ENCODE data around the gene PDE2A. TPM values are rescaled to one million over a fixed set of nuclear protein-coding genes. Genes with fewer than 3 reads are reported as not detected.

Gene PDE2A
- total RNA-seq, 1 donor from 2014 or later: 30.0 TPM

GRCh38 chr11:72669527-72669926, 4.7 kb downstream of the PDE2A start:
- intact Hi-C loops (cut with micrococcal nuclease): no loop called here
- ATAC-seq: peak; percentile 29
- DNase-seq: no peak

GRCh38 chr11:72668629-72669347, 5.4 kb downstream of the PDE2A start:
- intact Hi-C loops (cut with micrococcal nuclease): no loop called here
- ATAC-seq (no peak), DNase-seq (no peak)

DNA sequence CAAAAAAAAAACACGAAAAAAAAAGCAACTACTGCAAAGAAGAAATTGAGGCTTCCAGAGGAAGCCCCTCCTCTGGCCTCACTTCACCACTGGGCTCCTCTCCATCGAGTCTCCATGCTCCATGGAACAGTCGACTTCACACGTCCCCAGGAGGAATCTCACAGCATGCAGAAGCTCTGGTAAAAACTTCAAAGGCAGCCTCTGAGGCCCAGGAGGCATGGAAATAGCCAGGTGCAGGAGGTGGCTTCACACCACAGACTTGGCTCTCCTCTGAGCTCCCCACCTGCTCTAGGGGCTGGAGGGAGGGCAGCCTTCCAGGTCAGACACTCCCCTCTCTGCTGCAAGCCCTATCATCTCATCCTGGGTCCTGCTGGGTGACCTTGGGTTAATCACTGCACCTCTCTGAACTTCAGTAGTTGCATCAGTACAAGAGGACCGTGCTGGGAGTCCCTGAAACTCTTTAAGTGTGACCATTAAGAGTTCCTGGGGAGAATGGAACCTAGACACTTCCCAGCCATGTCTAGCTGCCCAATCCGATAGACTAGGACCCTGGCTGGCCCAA, 8.2 kb downstream of the PDE2A start:
- DNase-seq (no peak), ATAC-seq (no peak)
- intact Hi-C loops (cut with micrococcal nuclease): no loop called here

DNA sequence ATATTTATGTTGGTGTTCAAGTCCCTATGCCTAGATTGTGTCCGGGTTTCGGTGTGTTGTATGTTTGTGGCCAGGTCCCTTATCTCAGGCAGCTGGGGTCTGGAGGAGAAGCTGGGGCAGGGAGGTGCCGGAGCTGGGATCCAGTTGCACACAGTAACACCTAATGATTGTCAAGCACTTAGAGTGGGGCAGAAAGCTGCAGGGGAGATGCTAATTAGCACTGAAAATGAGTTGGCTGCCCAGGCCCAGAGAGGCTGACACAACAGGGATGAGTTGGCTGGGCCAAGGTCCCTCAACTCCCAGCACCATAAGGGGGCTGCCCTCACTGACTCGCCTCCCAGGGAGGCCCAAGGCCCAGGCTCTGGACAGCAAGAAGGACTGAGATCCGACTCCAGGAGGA, 12.2 kb downstream of the PDE2A start:
- intact Hi-C loops (cut with micrococcal nuclease): no loop called here
- ATAC-seq: no peak
- no peak for DNase-seq

GRCh38 chr11:72661486-72661885, 12.7 kb downstream of the PDE2A start:
- DNase-seq: no peak
- no peak for ATAC-seq
- intact Hi-C loops (cut with micrococcal nuclease): no loop called here

DNA sequence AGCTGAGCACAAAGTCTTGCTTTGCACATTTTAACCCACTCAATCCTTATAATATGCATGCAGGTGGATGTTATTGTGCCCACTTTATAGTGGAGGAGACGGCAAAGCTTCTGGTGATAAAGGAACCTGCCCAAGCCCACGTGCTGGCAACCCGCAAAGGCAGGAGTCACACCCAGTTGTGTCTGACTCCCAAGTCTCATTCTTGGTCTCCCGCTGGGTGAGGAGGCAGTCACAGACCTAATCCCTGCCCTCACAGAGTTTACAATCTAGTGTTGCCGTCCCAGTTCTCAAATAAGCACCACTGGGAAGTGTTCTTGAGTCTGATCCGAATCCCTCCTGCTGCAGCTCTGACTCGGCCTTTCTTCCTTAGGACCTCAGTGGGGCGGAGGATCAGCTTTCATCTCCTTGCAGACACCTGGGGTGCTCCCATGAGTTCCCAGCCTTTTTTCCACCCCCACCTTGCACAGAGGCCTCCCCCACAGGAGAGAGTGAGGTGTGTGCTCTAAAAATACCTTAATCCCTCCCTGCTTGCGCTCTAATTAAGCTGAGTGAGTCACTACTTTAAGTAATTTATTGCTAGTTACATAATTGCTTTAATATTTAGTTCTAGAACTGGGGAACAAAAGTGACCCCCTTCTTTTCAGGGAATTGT, 15.1 kb downstream of the PDE2A start:
- DNase-seq (no peak), ATAC-seq (no peak)
- intact Hi-C loops (cut with micrococcal nuclease): no loop called here

DNA sequence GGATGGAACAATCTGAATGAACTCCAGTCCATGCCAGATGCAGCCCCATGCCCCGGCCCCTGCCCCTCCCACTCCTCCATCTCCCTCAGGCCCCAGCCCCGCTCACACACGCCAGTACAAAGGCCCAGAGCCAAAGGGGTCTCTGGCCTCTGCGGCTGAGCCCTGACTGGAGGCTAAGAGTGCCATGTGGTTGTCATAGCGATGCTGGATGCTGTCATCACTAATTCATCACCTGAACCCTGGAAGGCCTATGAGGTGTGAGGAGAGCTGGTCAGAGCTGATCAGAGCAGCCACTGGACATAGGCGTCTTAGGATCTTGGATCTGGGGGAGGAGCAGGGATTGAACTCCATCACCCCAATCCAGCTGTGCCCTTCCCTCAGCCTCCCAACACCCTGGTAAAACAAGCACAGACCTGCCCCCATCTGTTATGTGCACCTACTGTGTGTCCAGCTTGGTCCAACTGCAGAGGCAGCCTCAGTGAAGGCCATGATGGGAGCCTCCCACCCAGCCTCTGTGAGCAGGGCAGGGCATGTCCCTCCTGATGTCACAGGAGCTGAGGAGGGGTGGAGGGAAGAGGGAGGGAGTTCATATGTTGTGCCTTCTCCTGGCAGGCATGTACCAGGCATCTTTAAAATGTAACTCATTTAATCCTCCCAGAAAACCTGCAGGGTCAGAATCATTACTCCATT, 16.7 kb downstream of the PDE2A start:
- intact Hi-C loops (cut with micrococcal nuclease): no loop called here
- ATAC-seq (no peak), DNase-seq (no peak)

DNA sequence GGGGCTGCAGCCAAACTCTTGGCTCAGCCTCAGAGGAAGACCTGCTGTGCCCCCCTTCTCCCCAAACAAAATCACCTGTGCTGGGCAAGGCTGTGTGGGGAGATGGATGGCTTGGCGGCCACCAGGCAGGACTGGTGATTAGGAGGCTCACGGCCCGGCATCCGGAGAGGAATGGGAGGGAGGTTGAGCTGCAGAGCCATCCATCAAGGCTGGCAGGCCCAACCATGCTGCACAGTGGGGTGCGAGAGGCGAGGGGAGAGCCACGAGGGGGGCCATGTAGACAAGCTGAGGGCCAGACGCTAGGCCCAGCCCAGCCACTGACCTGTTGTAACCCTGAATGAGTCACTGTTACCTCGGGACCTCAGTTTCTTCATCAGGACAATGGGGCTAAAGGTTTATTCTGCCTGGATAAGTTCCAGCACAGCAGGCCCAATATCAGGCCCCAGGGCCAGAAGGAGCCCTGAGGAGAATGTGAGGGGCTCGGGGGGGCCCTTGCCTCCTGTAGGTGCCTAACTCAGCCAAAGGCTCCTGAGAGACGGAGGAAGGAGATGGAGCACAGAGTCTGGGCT, 18.2 kb downstream of the PDE2A start:
- intact Hi-C loops (cut with micrococcal nuclease): no loop called here
- ATAC-seq (no peak), DNase-seq (no peak)

GRCh38 chr11:72655014-72655413, 19.2 kb downstream of the PDE2A start:
- DNase-seq: no peak
- intact Hi-C loops (cut with micrococcal nuclease): no loop called here
- ATAC-seq: no peak

- intact Hi-C loops (cut with micrococcal nuclease): no loop called here
- ATAC-seq (no peak), DNase-seq (no peak)
These were observed 20.6 kb downstream of the PDE2A start for GRCh38 chr11:72653649-72654048.

DNA sequence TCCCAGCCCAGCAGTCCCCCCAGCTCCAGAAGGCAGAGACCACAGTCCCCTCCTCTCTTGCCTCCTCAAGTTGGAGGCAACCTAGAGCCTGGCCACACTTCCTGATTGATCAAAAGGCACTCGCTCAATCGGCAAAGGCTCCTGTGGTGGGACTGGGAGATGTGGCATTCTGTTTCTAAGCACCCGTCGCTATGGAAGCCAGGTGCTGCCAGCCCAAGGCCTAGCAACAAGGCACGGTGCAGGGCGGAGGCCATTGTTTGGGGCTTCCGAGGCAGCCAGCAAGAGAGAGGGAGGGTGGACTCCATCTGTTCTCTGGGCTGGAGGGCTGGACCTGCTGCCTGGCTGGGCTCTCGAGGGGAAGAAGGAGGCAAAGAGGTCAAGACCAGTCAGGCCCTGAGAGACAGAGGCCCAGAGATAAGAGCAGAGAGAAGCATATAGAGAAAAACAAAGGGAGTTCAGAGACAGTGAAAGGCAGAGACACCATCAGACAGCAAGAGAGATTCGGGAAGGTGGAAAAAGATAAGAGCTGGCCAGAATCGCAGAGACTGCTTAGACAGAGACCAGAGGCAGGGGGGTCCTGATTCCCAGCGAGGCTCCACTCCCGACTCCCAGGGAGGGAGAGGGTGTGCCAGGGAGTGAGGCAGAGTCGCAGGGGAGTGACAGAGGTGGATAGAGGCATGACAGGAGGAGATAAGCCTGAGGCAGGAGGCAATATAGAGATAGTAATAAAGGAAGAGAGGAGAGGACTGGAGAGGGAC, 21.2 kb downstream of the PDE2A start:
- ATAC-seq (no peak), DNase-seq (no peak)
- intact Hi-C loops (cut with micrococcal nuclease): no loop called here

GRCh38 chr11:72652133-72652532, 22.1 kb downstream of the PDE2A start:
- intact Hi-C loops (cut with micrococcal nuclease): no loop called here
- DNase-seq: no peak
- no peak for ATAC-seq

GRCh38 chr11:72649215-72649976, 24.8 kb downstream of the PDE2A start:
- ATAC-seq: no peak
- no peak for DNase-seq
- intact Hi-C loops (cut with micrococcal nuclease): no loop called here

DNA sequence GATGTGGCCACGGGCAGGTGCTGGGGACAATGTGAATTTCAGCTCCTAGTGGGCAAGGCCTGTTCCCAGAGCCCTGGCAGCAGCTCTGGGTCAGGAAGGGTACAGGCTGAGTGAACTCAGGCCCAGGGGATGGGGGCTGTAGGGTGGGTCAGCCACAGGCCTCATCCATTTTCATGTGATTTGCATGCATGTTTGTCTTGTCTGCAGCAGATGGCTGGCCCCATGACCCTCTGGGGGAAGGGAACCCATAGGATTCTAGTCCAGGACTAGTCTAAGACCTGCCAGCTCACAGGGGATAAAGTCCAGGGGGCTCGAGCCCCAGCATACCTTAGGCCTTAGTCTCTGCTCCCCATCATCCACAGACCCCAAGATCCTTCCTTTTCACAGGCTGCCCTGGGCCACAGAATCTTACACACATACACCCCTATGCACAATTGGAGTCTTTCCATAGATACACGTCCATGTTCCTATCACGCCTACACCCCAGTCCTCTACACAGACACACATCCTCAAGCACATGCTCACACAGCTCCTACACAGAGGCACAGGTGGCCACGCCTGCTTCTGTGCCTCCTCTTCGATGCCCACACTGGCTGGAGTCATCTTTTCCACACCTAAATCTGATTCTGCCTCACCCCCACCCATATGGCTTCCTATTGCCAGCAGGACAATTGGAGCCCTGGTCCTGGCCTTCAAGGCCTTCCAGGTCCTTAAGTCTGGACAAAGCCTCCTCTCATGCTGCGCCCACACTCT, 25.7 kb downstream of the PDE2A start:
- DNase-seq (no peak), ATAC-seq (no peak)
- intact Hi-C loops (cut with micrococcal nuclease): no loop called here

GRCh38 chr11:72647882-72648281, 26.3 kb downstream of the PDE2A start:
- no peak for ATAC-seq
- no peak for DNase-seq
- intact Hi-C loops (cut with micrococcal nuclease): no loop called here

DNA sequence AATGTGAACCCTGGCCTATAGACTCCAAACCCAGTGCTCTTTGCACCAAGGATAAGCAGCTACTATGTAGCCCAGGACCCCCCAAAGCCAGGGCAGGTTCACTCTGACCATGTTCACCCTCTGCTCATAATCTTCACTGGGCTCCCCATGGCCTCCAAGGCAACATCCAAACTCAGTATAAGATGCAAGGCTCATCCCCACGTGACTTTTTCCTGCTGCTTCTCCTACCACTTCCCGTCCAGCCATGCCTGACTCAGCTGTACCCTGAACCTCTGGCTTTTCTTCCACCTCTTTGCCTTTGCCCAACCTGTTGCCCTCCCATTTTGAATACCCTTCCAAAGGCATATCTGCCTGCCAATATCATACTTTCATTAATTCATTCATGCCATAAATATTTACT, 27.8 kb downstream of the PDE2A start:
- ATAC-seq: no peak
- DNase-seq: no peak
- intact Hi-C loops (cut with micrococcal nuclease): no loop called here

- intact Hi-C loops (cut with micrococcal nuclease): no loop called here
- DNase-seq (no peak), ATAC-seq (no peak)
These were observed 28.2 kb downstream of the PDE2A start for GRCh38 chr11:72646024-72646423.

GRCh38 chr11:72643547-72643946, 30.7 kb downstream of the PDE2A start:
- intact Hi-C loops (cut with micrococcal nuclease): loop anchor here (5.0 kb wide), 1 partner anchor 56 kb away; no protein-coding TSS in a partner anchor
- ATAC-seq: no peak
- no peak for DNase-seq
